Esophagus squamous epithelium (tissue), 4 donors: ENCODE measurements around the gene RNF123.

Experiments
- POLR2A ChIP-seq, 4 donors: fragments of 450-650 bp; IDR thresholded peaks; one replicate each; pipeline ENCODE4 v1.6.1; 2017; ENCODE audit warnings: antibody characterized with exemption in 4 of 4, mild to moderate bottlenecking in 4 of 4, moderate library complexity in 3 of 4
- TF ChIP-seq, protein P1 (sequence below), 6 experiments: fragments of 450-650 bp in 4 of 6; fragments of 200-600 bp in 2 of 6; sonication (generic) in 2 of 6; IDR thresholded peaks; one replicate each; pipeline ENCODE4 v1.5.1; 2016 to 2019; ENCODE audit warnings: antibody characterized with exemption in 6 of 6, mild to moderate bottlenecking in 4 of 6, moderate library complexity in 4 of 6

DNA sequence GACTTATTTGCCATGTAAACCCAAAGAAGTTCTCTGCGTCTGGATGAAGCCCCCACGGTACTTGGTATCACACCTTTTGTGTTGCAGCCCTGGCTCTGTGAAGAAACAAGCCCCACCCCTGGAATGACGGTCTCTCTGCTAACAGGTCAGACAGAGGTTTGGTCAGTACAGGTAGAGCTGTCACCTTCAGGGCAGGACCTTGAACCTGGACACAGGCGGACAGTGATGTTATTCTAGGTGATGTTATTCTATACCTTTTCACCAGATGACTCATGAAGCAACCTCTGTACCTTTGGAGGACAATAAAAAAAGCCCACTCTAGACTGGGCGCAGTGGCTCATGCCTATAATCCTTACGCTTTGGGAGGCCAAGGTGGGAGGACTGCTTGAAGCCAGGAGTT lies 45.4 kb downstream of the RNF123 start:
- TF ChIP-seq, protein P1, sequence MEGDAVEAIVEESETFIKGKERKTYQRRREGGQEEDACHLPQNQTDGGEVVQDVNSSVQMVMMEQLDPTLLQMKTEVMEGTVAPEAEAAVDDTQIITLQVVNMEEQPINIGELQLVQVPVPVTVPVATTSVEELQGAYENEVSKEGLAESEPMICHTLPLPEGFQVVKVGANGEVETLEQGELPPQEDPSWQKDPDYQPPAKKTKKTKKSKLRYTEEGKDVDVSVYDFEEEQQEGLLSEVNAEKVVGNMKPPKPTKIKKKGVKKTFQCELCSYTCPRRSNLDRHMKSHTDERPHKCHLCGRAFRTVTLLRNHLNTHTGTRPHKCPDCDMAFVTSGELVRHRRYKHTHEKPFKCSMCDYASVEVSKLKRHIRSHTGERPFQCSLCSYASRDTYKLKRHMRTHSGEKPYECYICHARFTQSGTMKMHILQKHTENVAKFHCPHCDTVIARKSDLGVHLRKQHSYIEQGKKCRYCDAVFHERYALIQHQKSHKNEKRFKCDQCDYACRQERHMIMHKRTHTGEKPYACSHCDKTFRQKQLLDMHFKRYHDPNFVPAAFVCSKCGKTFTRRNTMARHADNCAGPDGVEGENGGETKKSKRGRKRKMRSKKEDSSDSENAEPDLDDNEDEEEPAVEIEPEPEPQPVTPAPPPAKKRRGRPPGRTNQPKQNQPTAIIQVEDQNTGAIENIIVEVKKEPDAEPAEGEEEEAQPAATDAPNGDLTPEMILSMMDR (IDR thresholded peaks at IDR 0.05), result no peak
- no peak for TF ChIP-seq POLR2A (IDR thresholded peaks at IDR 0.05)
